ENCODE data around the gene TAPBP.
"Not testable (repeated sequence)": the region's sequence is repeated elsewhere in the genome, so short reads cannot be mapped to it uniquely, and the experiment has no call there.

TAPBP gene

DNA sequence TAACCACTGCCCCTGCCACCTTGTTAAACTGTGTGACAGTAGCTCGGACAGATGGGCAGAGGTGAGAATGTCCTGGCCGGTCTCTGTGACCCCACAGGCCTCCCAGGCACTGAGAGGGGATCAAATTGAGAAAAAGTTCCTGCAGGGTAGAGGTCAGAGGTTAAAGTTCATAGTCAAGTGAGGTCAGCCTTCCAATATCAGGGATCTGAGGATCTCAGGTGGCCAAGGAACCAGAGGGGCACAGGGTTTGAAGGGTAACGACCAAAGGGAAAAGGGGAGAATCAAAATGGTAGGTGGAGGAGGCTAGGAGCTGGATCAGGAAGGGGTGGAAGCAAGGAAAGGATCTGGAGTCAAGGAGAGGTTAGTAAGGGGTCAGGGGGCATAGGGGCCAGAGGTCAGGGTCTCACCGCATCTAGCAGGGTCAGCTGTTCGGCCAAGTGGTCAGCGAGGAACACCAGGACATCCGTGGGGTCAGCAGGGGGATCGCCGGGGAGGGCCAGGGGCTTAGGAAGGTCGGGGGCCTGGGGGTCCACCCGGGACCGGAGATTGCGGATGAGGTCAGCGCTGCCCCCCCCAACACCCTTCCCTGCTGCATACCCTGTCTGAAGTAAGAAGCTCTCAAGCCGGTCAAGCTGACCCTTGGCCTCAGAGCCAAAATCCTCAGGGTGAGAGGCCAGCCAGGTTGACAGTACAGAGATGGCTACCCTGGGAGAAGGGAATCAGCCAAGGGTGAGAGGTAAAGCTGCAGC, 18.1 kb downstream of the TAPBP start:
- no peak for DNase-seq

DNA sequence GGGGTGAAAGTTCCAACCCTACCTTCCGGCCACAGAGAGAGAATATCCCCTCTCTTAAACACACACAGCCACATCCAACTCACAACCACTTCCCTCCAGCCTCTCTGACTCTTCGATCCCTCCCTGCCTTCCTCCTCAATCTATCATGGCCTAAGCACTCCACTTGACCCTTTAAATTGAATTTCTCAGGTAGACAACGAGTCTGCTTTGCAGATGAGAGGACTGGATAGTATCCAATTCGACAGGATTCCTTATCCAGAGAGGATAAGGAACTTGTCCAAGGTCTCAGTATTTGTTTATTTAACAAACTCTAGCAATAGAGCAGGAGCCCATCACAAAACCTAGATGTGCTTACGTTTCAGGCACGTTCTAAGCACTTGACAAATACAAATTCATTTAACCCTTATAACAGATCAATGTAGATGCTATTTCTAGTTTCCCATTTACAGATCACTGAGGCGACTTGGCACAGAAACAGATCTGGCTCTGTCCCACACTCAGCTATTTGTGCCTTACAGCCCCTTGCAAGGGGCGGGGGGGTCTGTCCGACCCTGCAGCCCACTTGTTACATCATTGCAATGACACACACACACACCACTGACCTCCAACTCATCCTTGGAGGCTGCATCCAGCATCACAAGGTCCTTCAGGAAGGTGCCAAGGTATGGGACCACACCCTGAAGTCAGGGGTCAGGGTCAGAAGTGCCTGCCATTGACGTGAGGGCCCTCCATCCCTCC, 19.6 kb downstream of the TAPBP start:
- no peak for DNase-seq

DNA sequence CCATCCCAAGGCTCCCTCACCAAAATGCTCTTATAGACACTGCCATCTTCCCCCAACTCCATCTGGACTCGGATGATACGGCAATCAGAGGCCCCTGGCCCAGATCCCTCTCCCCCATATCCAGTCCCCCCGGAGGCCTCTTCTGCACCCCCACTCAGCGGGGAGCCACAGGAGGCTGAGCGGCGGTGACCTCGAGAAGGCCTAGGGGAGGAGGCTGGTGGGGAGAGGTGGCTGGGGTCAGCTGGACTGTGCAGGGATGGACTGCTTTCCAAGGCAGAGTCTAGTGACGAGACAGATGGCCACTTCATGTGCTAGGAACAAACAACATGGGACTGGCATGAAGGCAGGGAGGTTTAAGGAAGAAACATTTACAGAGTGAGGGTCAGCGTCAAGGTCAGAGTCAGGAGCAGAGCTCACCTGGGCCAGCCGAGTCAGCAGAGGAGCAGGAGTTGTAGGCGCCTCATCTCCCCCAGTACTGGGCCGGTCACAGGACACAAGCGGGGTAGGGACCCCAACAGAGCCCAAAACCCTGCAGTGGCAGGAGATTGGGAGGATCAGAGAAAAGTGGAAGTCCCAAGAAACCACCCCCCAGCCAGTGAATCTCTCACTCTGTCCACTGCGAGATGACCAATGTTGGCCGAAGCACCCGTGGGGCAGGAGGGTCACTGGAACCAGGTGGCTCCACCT, 20.7 kb downstream of the TAPBP start:
- no peak for DNase-seq

DNA sequence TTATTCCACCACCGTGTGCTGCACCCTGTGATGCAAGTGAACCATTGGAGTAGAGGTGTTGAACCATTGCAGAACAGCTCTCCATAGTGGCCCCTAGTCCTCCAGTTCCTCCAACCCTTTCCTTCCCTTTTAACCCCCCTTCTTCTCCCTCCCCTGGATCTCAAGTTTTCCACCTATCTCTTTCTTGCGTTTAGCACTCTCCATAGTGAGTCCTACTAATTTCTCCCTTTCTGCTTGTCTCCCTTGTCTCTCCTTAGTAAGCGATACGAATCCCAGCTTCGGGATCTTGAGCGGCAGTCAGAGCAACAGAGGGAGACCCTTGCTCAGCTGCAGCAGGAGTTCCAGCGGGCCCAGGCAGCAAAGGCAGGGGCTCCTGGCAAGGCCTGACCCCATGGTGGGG, 23.4 kb downstream of the TAPBP start:
- no peak for DNase-seq

DNA sequence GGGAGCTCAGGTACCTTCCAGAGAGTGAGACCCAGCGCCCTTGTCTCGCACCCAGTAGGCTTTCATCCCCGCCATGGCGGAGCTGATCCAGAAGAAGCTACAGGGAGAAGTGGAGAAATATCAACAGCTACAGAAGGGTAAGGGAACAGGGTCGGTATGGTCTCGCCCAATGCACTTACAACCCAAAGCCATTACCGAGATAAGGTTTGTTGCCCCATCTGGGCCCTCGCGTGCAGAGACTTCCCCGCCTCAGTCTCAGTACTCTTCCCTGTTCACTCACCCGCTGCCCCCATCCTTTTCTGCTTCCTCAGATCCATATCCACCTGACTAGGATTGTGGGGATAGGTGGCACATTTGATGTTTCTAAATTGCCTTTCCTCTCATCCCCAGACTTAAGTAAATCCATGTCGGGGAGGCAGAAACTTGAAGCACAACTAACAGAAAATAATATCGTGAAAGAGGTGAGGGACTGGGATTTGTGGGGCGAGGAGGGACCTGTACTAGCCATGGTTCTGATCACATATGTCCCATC, 24.0 kb downstream of the TAPBP start:
- DNase-seq = no peak

DNA sequence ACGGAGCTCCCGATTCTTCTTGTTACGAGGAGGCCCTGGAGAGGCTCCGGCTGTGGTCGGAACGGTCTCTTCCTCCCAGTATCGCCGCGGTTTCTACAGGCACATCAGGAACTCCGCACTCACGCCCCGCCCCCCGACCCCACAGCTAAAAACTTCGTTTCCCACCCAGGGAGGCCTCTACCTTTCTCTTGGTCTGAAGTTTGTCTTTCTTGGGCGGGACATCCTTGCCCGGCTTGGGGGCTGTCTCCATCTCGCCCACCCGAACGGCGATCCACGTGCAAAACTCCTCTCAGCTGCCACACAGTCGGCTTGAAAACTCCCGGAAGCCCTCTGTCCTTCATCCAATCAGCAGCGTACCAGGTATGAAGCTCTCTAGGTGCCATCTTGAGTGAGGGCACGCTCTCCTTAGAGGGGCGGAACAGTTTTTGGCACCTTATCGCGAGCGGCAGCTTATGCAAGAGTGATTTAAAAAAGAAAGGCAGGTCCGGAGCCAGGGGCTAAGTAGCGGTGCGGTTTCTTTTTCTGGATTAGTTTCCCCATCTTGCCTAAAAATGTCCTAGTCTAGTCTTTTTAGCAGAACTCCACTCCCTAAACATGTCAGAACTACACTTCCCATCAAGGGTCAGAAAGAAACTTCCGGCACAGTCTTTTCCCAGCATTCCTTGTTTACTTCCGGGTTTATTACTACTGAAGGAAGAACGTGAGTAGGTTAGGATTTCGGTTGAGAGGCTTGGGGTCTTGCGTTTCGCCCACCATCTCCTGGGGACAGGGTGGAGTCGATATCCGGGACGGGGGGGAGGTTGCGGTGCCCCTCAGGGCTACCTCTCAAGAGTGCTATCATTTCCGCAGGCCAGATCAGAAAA, 24.7 kb downstream of the TAPBP start, which contains the start of the genes PFDN6 and WDR46:
TSS of gene PFDN6 (plus strand) at position 681 of the 863 bp plus-strand sequence. CDS start 256 bp downstream, outside the sequence.
TSS of gene WDR46 (minus strand) at position 319 of the 863 bp plus-strand sequence. CDS start at position 250, 69 bp downstream.
- DNase-seq = peak; percentile 94

DNA sequence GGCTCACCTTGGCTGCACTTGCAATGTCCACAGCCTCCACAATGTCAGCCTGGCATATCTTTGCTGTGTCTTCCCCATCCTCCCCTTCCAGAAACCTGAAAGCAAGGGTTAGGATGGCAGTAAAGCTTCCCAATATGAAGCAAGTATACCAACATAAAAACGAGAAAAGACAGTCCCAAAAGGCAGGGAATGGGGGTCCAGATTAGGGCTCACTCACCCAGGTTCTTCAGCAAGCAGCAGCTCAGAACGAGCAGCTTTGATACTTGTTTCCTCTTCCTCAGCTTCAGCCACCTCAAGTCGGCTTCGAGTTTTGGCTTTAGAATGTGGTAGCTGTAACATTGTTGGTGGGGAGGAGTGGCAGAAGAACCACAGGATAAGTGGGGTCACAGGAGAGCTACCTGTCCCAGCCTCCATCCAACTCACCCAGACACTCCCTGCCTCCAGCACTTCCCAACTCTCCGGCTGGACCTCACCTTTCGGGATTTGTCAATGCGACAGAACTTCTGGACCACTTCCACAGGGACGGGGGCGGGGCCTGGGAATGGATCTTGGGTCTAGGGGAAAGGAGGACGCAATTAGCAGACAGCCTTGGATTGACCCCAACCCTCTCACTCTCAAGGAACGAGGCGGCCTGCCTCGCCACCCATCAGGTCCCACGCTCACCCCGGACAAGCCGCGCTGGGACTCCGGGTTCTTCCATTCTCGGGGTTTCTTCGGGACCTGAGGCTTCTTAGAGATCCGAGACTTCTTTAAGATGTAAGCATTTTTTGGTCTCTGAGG, 25.5 kb downstream of the TAPBP start:
- DNase-seq = no peak

DNA sequence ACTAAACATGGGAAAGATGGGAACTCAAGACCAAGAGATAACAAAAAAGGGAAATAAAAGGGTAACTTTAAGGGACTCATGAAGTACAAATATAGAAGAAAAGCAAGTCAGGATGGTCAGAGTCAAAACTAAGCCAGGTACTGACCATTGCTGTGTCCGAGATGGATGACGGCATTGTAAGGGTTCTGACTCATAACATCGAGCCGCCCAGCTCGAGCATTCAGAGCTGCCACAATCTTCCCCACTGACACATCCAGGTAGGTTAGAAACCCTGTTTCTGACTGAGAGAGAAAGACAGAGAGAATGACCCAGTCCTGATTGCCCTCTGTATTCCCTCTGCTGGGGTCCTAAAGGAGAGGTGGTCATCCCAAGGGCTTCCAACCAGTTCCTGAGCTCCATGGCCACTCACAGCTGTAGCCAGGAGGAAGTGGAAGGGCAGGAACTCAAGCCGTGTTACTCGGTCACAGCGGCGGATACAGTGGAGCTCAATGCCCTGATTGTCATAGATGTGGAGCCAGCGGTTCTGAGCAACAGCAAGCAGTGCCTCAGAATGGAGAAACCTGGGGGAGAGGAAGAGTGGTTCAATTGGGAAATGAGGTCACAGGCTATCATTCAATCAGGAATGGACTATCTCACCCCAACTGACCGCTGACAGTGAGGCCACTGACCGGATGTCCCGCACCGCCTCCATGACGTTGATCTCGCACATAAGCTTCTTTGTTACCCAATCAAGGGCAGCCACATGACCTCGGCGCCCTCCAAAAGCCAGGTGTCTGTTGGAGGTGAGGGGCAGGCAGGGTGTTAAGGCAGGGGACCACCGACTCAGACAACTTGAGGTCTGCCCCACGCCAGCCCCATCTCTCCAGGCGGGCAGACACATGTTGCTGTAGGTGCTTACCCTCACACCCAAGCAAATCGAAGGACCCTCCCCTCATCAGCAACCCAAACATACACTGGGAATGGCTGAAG, 26.6 kb downstream of the TAPBP start:
- DNase-seq = no peak

DNA sequence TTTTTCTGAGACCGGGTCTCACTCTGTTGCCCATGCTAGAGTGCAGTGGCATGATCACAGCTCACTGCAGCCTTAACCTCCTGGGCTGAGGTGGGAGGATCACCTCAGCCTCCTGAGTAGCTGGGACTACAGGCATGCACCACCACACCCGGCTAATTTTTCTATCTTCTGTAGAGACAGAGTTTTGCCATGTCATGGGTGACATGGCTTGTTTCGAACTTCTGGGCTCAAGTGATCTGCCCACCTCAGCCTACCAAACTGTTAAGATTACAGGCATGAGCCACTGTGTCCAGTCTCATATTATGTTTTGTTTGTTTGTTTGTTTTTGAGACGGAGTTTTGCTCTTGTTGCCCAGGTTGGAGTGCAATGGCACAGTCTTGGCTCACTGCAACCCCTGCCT, 28.7 kb downstream of the TAPBP start:
- DNase-seq = not testable (repeated sequence)

DNA sequence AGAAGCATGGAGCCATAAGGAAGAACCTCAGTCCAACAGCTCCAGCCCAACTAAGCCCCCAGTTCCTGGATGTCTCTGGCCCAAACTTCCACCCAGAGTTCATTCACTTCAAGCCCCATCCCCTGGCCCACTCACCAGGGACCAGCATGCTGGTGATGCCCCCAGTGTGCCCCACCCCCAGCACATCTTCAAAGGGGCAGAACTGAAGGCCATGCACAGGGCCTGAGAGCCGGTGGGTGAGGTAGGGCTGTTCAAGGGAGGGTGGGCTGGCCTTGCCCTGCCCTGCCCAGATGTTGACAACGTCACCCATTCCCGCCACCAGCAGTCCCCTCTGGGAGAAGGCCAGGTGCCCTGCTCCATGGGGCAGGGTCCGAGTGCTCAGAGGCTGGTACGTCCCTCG, 33.3 kb downstream of the TAPBP start:
- no peak for DNase-seq

DNA sequence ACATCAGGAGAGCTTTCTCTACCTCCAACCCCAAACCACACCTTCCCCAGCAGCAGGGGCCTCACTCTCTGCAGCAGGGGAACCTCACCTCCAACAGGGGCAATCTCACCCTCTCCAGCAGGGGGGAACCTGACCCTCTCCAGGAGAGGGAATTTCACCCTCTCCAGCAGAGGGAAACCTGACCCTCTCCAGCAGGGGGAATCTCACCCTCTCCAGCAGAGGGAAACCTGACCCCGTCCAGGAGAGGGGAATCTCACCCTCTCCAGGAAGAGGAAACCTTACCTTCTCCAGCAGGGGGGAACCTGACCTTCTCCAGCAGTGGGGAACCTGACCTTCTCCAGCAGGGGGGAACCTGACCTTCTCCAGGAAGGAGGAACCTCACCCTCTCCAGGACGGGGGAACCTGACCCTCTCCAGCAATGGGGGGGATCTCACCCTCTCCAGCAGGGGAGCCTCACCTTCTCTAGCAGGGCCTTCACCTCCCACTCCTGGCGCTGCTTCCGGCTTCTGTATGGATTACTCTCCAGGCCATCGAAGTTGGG, 33.8 kb downstream of the TAPBP start:
- DNase-seq = peak; percentile 92

DNA sequence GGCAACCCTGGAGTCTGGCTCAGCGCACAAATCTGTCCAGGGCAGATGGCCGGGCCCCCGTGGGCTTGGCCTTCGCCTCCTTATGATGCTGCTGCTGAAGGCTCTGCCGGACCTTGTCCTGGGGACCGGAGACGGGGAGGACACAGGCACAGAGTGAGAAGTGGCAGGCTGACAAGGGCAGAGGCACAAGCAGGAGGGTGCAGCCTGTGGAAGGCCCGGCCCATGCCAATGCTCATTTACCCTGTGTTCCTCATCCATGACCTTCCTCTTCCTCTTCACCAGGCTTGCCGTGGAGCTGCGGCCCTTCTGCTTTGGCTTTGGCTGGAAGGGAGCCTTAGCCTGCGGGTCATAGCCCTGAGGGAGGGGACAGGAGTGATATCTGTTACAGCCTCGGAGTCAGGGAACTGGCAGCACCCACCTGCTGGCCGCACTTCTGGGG, 34.6 kb downstream of the TAPBP start:
- no peak for DNase-seq

DNA sequence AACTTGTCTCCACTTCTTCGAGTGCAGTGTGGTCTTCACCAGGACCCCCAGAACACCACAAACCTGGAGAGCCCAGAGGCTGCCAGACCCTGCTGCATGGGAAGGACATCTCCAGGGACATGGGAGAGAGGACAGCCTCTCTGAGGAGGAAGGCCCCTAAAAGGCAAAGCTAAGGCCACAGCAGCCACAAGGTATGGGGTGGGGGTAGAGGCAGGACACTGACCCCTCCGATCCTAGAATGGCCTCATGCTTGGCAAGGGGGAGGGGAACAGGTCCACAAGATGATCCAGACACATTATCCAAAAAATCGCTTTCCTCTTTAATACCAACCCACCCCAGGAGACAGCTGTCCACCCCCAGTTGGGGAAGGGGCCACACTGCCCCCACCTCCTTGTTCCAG, 35.1 kb downstream of the TAPBP start:
- no peak for DNase-seq

DNA sequence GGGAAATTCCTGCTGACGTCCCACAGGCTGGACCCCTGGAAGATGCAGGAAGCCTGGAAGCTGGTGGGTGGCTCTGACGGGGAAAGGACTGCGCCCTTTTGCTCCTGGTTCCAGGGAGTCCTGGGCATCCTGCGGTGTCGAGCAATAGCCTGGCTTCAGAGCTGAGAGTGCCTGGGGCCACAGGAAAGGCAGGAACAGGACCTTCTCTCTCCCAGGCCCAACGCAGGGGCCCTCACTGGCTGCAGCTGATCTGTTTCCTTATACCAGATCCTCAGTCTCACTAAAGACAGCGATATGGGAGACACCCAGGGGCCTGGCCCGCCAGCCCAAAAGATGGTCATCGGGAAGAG, 35.5 kb downstream of the TAPBP start:
- DNase-seq = no peak

DNA sequence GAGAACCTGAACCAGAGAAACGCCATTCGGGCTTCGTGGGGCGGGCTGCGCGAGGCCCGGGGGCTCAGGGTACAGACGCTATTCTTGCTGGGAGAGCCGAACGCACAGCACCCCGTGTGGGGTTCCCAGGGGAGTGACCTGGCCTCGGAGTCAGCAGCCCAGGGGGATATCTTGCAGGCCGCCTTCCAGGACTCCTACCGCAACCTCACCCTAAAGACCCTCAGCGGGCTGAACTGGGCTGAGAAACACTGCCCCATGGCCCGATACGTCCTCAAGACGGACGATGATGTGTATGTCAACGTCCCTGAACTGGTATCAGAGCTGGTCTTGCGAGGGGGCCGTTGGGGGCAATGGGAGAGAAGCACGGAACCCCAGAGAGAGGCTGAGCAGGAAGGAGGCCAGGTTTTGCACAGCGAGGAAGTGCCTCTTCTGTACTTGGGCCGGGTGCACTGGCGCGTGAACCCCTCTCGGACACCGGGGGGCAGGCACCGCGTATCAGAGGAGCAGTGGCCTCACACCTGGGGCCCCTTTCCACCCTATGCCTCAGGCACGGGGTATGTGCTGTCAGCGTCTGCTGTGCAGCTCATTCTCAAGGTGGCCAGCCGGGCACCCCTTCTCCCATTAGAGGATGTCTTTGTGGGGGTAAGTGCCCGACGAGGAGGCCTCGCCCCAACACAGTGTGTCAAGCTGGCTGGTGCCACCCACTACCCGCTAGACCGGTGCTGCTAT, 36.1 kb downstream of the TAPBP start:
- no peak for DNase-seq

DNA sequence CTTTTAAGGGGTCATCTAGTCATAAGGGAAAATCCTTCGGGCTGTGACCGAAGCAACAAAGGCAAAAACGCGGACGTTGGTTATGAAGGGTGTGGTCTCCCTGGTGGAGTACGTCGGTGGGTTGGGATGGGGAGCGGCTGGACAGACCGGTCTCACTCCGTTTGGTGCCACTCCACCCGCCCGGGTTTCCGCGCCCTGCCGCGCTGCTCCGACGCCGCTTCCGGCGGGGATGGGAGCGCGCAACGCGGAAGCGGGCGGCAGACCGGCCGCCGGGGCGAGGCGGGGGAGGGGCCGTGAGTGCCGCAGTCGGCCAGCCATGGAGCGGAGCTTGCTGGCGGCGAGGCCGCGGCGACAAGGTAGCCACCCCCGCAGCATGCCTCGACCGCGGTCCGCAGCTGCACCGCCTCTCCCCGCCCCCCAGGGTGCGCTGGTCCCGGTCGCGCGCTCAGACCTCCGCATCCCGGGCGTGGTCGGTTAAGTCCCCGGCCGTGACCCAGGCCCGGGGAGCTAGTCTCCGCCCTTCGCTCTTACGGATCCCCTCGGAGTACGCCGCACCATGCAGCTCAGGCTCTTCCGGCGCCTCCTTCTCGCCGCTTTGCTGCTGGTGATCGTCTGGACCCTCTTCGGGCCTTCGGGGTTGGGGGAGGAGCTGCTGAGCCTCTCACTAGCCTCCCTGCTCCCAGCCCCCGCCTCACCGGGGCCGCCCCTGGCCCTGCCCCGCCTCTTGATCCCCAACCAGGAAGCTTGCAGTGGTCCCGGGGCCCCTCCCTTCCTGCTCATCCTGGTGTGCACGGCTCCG, 36.8 kb downstream of the TAPBP start, which contains the start of gene B3GALT4:
TSS of gene B3GALT4 (plus strand) at position 260 of the 799 bp plus-strand sequence. CDS start at position 557, 297 bp downstream.
- peak; percentile 95 for DNase-seq

DNA sequence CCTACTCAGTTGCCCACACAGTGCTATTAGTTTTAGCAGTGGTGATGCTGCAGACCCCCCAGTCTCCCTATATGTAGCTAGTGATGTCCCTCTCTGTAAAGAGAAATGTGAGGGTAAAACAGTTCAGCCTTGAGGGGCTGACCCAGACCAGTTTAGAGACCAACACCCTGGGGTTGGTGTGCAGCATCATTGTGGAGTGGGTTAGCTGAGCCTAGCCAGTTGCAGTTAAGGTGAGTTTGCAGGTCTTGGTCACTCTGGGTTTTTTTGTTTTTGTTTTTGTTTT, 37.4 kb downstream of the TAPBP start:
- peak; percentile 71 for DNase-seq

DNA sequence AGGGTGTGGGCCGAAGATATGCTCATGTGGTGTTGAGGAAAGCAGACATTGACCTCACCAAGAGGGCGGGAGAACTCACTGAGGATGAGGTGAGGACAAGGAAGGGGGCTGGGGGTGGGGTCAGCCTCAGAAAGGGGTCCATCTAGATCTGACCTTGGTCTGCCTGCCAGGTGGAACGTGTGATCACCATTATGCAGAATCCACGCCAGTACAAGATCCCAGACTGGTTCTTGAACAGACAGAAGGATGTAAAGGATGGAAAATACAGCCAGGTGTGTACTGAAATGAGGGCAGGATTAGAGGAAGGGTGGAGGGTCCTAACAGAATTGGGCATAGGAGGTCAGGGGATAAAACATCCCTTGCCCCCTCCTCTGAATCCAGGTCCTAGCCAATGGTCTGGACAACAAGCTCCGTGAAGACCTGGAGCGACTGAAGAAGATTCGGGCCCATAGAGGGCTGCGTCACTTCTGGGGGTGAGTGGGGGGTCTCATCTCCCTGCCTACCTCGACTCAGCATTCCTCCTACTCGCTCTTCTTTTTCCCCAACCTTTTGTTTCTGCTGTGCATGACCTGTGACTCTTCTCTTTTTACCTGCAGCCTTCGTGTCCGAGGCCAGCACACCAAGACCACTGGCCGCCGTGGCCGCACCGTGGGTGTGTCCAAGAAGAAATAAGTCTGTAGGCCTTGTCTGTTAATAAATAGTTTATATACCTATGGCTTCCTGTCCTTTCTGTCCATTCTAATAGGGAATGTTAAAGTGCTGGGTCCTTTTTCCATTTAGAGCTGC, 37.9 kb downstream of the TAPBP start:
- DNase-seq = peak; percentile 54
